Hypothalamus (tissue), 51 donors: ENCODE results near the gene VDAC1.

ENCODE experiments used
- DNase-seq, 51 donors: peaks; one replicate each; lab custom pipeline; 2025; lab: John Stamatoyannopoulos, UW

The VDAC1 gene

DNA sequence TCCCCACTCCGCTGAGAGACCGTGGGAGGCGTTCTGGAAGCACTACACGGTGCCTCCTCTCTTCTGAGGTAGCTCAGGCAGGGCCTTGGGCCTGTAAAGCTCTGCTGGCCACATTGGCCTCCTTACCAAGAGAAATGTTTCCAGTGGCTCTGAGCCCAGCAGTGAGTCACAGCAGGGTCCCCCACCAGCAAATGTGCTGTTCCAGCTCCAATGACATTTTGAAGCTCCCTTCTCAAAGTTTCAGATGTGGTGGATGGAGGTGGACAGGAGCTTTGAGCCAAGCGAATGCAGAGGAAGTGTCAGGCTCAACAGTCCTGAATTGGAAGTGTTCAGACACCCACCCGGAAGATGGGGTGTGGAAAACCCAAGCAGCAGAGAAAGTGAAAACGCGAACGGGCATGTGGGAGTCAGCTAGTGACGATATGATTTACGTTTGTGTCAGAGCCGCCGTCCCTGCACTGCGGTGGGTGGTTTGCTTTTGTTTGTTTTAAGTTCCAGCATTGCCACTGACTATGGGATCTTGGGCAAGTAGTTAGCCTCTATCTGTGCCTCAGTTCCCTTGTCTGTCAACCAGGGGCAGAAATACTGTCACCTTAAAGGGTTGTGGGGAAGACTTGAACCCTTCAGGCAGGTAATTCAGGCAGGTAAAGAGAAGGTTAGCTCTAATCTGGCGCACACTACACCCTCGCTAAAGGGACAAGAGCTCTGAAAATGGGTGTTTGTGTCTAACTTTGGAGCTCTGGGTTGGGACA is 74.5 kb downstream of the VDAC1 start:
- DNase-seq: peak in 5 of 51 donors; percentile 9 to 70 (median 12)

DNA sequence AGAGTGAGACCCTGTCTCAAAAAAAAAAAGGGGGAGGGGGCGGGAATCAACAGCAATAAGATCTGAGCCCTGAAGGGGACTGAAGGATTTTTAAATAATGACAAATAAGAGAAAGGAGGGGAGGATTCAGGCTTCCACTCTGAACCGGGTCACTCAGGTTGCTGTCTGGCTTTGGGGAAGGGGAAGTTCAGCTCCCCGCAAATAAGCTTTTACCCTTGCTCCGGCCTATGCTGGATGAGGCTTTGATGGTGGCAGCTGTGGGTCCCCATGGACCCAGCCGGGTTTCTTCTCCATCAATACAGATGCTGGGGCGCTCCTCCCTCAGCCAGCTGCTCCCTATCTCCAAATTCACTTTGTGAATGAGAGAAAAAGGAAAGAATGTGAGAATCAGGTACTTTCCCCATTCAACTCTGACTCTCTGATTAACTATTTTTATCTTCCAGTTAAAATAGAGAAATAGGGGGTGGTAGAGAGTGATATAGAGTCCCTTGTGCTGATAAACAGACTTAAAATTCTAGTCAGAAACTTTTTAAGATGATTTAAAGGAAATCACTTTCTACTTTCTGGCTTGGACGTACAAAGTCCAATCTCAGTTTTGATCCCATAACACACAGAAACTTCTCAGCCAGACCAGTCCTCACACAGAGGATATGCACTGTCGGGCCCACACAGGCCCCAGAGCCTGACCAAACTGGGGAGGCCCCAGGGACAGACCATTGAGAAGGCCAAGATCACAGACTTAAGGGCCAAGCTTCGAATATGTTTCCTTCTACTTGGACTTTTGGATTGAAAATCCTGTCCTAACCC is 76.0 kb downstream of the VDAC1 start:
- DNase-seq: no peak

DNA sequence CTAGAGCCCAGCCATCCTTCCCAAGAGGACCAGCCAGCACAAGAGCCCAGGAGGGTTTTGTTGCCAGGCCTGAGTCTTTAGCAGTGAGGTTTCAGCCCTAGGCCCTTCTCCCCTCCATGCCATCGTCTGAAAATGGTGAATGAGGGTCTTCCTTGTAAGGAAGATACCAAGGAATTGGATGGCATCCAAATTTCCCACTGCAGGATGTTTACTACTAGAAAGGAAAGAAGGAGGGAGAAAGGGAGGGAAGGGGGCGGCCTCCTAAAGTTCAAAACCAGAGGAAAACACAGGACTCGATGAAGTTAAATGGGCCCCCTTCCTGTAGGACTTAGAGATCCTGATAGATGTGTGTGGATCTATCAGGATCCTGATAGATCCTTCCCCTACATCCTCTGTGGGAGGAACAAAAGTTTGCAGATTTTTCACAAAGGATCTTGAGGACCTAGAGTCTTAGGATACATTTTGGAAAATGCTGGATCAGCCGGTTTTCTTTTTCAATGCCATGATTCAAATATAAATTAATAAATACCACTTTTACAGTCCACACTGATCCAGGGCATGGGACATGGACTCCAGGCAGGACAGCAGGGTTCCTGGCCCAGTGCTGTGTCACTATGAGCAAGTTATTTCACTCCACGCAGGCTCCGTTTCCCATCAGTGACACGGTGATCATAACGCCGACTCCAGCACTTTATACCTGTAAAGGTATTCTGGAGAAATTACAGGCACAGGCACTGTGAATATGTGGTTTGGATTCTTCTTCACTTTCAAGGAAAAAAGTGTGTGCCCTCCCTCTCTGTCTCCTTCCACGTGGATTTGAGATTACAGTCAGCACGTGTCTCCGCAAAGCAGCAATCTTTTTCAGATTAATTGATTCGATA is 77.2 kb downstream of the VDAC1 start:
- no peak for DNase-seq

GRCh38 chr5:133926489-133927299 is 78.1 kb downstream of the VDAC1 start:
- DNase-seq: no peak

DNA sequence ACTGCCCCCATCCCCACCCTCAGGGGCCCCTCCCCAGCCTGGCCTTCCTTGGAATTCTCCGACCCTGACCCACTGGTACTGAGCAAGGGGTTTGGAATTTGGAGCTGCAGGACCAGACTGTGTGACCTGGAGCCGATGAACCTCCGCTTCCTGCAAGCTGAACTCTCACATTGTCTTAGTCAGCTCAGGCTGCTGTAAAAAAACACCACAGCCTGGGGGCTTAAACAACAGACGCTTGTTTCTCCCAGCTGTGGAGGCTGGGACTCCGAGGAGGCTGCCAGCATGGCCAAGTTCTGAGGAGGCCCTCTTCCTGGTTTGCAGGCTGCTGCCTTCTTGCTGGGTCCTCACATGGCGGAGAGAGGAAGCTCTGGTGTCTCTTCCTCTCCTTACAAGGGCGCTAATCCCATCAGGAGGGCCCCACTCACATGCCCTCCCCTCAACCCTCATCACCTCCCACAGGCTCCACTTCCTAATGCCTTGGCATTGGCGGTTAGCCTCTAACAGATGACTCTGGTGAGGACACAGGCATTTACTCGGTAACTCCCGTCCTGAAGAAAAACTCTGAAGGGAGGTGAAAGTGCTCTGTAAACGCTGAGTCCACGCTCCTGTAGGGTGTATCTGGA is 78.8 kb downstream of the VDAC1 start:
- no peak for DNase-seq

DNA sequence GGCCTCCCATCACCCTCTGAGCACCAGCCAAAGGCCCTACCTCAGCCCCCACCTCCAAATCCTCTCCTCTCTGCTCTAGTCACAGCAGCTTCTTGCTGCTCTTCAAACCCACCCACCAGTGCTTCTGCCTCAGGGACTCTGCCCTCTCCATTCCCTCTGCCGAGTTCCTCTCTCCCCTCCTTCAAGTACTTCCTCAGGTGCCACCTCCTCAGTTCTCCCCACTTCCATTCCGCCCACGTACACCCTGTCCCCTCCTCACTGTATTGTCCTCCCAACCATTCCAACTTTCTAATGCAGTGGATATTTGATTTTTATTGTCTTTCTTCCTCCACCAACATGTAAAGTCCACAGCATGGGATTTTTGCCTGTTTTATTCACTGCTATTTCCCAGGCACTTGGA is 79.5 kb downstream of the VDAC1 start:
- no peak for DNase-seq

GRCh38 chr5:133924221-133924920 is 80.4 kb downstream of the VDAC1 start:
- peak in 6 of 51 donors; percentile 7 to 33 (median 9) for DNase-seq

GRCh38 chr5:133921979-133922378 is 82.8 kb downstream of the VDAC1 start:
- no peak for DNase-seq
